HG03432 (cell line): ENCODE measurements around the gene ADAMTSL5.
"Not testable (repeated sequence)": the region's sequence is repeated elsewhere in the genome, so short reads cannot be mapped to it uniquely, and the experiment has no call there.

Experiments used
- ATAC-seq: cut with Tn5 transposase; IDR thresholded peaks from one replicate; pipeline ENCODE4 v1.9.1; 2021; ENCODE audit warnings: mild to moderate bottlenecking, moderate library complexity; ENCODE audit not compliant: unreplicated experiment

ADAMTSL5 gene

DNA sequence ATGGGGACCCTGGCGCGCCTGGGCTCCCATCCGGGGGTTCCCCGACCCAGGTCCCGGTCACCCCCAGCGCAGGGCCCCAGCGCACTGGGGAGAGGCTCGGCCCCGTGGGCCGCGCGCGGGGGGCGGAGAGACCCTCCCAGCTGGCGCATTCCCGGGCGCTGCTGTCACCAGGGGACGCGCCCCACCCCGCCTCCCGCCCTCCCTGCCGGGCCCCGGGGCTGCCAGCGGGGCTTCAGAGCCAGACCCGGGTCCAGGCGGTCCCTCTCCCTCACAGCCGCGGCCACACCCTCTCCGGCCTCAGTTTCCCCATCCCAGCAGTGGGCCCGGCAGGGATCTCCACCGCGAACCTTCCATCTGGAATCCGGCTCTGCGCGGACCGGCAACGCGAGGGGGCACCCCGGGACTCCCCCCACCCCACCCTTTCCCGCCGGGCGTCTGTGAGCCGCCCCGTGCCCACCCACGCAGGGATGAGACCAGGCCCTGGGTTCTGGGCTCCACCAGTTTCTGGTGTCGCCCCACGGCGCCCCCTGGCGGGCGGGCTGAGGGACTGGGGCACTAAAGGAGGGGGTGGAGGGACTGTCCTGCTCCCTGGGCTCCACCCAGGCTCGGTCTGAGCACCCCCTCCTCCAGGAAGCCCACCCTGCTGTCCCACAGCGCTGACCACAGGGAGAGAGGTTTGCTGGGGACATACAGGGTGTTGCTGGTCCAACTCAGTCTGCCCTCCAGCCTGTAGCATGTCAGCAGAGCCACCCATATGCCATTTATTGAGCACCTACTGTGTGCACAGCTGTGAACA is 878 bp upstream of the ADAMTSL5 start:
- no peak for ATAC-seq

GRCh38 chr19:1511318-1512317 is 1.2 kb downstream of the ADAMTSL5 start:
- ATAC-seq = no peak

- no peak for ATAC-seq
Observed at GRCh38 chr19:1510807-1511206, 2.0 kb downstream of the ADAMTSL5 start.

DNA sequence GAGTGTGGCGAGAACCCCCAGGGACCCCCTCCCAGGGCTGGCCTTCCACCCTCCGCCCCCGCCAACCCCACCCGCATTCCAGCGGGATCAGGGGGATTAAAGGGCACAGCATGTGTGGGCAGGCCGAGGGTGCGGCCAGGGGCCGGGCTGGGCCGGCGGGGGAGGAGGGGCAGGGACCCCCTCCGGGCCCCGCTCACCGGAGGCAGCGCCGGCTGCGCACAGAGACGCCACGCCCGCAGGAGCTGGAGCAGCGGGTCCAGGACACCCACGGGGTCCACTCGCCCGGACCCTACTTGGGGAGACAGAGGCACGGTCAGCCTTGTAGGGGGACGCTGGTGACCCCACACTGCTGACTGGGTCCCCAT is 2.4 kb downstream of the ADAMTSL5 start:
- ATAC-seq = no peak

GRCh38 chr19:1509602-1510441 is 3.0 kb downstream of the ADAMTSL5 start:
- ATAC-seq = no peak

DNA sequence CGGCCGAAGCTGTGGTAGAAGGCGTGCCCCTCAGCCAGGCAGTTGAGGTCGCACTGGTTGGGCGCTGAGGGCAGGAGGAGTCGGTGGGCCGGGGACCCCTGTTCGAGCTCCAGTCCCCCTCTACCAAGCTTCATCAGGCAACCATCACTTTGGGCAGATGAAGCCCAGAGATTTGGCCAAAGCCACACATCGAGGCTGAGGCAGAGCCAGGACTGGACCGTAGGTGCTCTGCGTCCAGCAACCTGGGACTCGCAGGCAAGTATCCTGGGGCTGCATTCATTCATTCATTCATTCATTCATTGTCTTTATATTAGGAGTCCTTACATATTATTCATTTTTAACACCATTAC is 4.3 kb downstream of the ADAMTSL5 start:
- no peak for ATAC-seq

DNA sequence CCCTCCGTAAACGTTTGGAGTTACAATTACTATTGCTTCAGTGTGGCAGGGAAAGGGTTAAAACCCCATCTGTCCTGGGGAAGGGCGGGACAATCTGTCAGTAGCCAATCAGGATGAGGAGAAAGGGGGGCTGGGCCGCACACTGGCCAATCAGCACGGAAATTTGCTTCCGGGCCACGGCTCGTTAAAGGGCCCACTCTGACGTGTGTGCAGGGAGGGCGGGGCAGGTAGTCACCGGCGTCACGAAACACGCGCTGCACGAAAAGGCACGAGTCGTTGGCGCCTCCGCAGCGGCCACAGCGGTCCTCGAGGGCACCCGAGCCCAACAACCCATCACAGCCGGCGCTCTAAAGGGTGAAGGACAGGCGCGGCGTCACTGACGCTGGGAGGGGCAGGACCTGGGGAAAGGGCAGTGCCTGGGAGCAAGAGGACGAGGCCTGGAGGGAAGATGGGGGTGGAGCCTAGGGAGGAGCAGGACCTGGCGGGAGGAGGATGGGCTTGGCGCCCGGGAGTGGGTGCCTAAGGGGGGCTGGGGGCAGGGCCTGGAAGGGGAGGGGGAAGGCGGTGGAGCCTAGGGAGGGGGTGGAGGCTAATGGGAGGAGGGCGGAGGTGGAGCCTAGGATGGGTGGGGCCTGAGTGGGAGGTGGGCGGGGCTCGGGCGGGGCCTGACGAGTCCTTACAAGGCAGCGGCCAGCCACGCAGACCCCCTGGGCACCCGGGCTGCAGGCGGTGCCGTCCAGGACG is 4.9 kb downstream of the ADAMTSL5 start:
- no peak for ATAC-seq

GRCh38 chr19:1507192-1507660 is 5.6 kb downstream of the ADAMTSL5 start:
- ATAC-seq = no peak

DNA sequence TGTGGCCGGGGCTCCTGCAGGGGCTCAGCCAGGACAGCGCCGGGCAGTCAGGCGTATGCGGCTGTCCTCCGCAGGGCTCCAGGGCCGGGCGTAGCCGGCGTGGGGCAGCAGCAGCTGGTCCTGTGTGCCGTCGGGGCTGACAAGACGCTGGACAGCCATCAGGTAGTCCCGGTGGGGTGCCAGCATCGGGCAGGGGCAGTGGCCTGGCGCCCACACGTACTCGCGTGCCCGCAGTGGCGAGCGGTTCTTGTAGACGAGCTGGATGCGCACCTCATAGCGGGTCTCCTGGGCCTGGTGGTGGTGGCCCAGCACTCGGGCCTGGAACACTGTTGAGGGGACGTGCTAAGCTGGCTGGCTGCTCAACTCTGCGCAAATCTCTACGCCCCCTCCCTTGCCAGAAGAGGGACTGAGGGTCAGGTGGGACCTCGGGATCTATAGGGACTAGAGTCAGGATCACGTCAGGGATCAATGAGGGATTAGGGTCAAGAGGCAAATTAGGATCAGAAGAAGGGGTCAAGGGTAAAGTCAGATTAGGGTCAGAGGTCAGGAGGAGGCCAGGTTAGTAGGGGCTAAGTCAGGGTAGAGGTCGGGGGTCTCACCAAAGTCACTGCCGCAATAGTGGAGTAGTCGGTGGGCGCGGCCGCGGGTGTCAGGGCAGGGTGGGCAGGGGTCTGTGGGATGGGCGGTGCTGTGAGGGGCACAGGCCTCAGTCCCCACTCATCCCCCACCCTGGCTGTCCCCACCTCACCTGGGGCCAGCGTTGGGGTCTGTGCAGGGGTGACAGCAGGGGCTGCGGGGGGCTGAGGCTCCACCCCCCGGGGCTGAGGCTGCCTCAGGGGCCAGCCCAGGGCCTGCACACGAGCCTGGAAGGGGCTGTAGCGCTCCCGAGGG is 6.6 kb downstream of the ADAMTSL5 start:
- no peak for ATAC-seq

GRCh38 chr19:1505012-1505411 is 7.8 kb downstream of the ADAMTSL5 start:
- no peak for ATAC-seq

DNA sequence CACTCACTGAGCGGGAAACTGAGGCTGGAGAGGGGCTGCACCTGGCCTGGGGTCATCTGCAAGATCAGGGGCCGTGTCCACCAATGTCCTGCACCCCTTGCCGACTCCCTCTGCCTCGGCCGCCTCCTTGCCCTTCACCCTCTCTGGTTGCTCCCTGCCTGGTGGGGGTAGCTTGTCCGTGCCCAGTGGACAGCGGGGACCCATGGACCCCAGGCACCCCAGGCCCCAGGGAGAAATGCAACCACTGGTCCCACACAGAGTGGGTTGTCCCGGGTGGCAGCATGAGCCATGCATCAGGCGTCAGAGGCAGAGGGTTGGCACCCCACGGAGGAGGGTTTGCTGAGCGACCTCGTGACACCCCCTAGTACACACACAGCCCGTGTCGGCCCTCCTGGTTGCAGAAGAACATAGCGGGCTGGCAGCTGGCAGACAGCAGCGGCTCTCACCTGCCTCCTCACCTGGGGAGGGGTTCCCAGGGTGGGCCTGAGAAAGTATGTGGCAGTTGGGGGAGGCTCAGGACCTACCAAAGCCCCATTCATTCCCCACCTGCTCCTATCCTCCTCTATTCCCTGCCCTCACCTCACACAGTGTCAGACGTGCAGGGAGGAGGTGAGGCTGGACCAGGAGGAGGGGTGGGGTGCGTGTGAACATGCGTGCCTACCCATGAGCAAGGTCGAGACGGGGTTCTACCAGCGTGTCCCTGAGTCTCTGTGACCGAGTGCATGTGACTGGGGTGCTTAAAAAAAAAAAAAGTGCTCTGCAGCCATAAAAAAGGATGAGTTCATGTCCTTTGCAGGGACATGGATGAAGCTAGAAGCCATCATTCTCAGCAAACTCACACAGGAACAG is 8.7 kb downstream of the ADAMTSL5 start:
- no peak for ATAC-seq

- no peak for ATAC-seq
Observed at GRCh38 chr19:1503089-1503924, 9.5 kb downstream of the ADAMTSL5 start.

DNA sequence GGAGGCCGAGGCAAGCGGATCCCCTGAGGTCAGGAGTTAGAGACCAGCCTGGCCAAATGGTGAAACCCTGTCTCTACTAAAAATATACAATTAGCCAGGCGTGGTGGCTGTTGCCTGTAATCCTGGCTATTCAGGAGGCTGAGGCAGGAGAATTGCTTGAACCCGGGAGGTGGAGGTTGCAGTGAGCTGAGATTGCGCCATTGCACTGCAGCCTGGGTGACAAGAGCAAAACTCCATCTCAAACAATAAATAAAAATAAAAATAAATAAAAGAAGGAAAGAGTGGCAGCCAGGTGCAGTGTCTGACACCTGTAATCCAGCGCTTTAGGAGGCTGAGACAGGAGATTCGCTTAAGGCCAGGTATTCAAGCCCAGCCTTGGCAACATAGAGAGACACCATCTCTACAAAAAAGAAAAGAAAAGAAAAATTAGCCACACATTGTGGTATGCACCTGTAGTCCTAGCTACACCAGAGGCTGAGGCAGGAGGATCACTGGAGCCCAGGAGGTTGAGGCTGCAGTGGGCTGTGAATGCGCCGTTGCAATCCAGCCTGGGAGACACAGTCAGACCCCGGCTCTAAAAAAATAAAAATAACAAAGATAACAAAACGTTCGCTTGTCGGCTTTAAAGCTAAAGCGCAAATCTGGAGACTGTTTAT is 10.3 kb downstream of the ADAMTSL5 start:
- ATAC-seq = no peak

- no peak for ATAC-seq
Observed at GRCh38 chr19:1501200-1501595, 11.6 kb downstream of the ADAMTSL5 start.

DNA sequence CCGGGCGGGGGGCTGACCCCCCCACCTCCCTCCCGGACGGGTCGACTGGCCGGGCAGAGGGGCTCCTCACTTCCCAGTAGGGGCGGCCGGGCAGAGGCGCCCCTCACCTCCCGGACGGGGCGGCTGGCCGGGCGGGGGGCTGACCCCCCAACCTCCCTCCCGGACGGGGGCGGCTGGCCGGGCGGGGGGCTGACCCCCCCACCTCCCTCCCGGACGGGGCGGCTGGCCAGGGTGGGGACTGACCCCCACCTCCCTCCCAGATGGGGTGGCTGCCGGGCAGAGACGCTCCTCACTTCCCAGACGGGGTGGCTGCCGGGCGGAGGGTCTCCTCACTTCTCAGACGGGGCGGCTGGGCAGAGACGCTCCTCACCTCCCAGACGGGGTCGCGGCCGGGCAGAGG is 13.6 kb downstream of the ADAMTSL5 start:
- ATAC-seq = not testable (repeated sequence)

DNA sequence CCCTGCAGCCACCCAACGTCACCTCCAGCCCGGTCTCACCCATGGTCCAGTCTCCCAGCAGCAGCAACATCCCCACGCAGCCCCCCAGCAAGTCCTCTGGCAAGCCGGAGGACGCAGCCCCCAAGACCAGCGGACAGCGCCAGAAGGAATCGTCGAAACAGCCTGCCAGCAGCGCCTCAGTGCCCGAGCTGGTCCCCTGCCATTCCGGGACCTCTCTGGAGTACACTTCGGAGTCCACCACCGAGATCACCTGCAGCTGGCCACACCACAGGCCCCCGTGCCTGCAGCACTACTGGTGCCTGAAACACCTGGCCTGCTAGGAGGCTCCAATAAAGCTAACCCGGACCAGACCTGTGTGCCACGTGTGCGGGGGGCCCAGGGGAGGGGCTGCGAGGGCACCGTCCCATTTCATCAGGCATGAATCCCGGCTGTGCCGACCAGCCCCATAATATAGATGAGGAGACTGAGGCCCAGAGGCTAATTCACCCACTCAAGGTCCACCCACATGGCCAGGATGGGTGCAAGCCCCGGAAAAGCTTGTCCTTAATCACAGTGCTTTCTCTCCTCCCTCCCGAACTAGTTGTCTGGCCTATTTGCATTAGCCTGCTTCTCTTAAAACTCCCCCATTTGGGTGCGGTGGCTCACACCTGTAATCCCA is 15.1 kb downstream of the ADAMTSL5 start:
- no peak for ATAC-seq
